Trophoblast cell (in vitro differentiated cells and primary cell): ENCODE results near the gene ZNF536.

ENCODE experiments used
- DNase-seq, 2 donors: peaks; one replicate each; pipeline ENCODE4 v3.0.0-alpha.2; 2016
- H2AFZ ChIP-seq: 2 replicates; pipeline ENCODE4 v1.6.1; 2013; ENCODE audit warnings: low read length, moderate library complexity, mild to moderate bottlenecking; ENCODE audit not compliant: insufficient read depth, poor library complexity
- H2AK5ac ChIP-seq: 2 replicates; pipeline ENCODE4 v1.6.1; 2013; ENCODE audit warnings: mild to moderate bottlenecking, low read length
- H2BK120ac ChIP-seq: 2 replicates; pipeline ENCODE4 v1.6.1; 2013; ENCODE audit warnings: low read length, mild to moderate bottlenecking, moderate library complexity; ENCODE audit not compliant: insufficient read depth, poor library complexity
- H2BK12ac ChIP-seq: 2 replicates; pipeline ENCODE4 v1.6.1; 2013; ENCODE audit warnings: mild to moderate bottlenecking, low read length, moderate library complexity
- H2BK5ac ChIP-seq: 2 replicates; pipeline ENCODE4 v1.6.1; 2013; ENCODE audit warnings: low read length, low read depth, moderate library complexity, mild to moderate bottlenecking; ENCODE audit not compliant: poor library complexity
- H3K14ac ChIP-seq: 2 replicates; pipeline ENCODE4 v1.6.1; 2013; ENCODE audit warnings: mild to moderate bottlenecking, low read length
- H3K18ac ChIP-seq: 2 replicates; pipeline ENCODE4 v1.6.1; 2013; ENCODE audit warnings: mild to moderate bottlenecking, low read length
- H3K23ac ChIP-seq: 2 replicates; pipeline ENCODE4 v1.6.1; 2013; ENCODE audit warnings: low read length
- H3K27ac ChIP-seq: 2 replicates; pipeline ENCODE4 v1.5.1; 2013; ENCODE audit warnings: low read depth, mild to moderate bottlenecking, inconsistent platforms, low read length, moderate library complexity
- H3K27me3 ChIP-seq: 2 replicates; pipeline ENCODE4 v1.6.1; 2013; ENCODE audit warnings: inconsistent platforms, mild to moderate bottlenecking, low read length, moderate library complexity; ENCODE audit not compliant: insufficient read depth
- H3K36me3 ChIP-seq, 2 experiments: 1 replicate in 1 of 2; 2 replicates in 1 of 2; pipeline ENCODE4 v1.6.1; 2013; ENCODE audit warnings: low read length in 2 of 2, mild to moderate bottlenecking in 2 of 2, moderate library complexity in 1 of 2; ENCODE audit not compliant: insufficient read depth in 2 of 2, control insufficient read depth in 1 of 2
- H3K4ac ChIP-seq: 2 replicates; pipeline ENCODE4 v1.6.1; 2013; ENCODE audit warnings: low read depth, mild to moderate bottlenecking, low read length, moderate library complexity
- H3K4me1 ChIP-seq, 2 experiments: 1 replicate in 1 of 2; 2 replicates in 1 of 2; pipeline ENCODE4 v1.6.1; 2013; ENCODE audit warnings: low read length in 2 of 2, mild to moderate bottlenecking in 2 of 2, moderate library complexity in 1 of 2; ENCODE audit not compliant: insufficient read depth in 2 of 2, control insufficient read depth in 1 of 2
- H3K4me2 ChIP-seq: 2 replicates; pipeline ENCODE4 v1.6.1; 2013; ENCODE audit warnings: inconsistent platforms, mild to moderate bottlenecking, low read length, moderate library complexity
- H3K4me3 ChIP-seq: 2 replicates; pipeline ENCODE4 v1.5.1; 2013; ENCODE audit warnings: mild to moderate bottlenecking, low read depth, low read length, inconsistent platforms
- H3K79me1 ChIP-seq: one replicate; pipeline ENCODE4 v1.6.1; 2013; ENCODE audit warnings: low read length
- H3K79me2 ChIP-seq: 2 replicates; pipeline ENCODE4 v1.6.1; 2013; ENCODE audit warnings: low read length, mild to moderate bottlenecking; ENCODE audit not compliant: control insufficient read depth, insufficient read depth, poor library complexity
- H3K9ac ChIP-seq: 2 replicates; pipeline ENCODE4 v1.6.1; 2013; ENCODE audit warnings: mild to moderate bottlenecking, low read length
- H3K9me3 ChIP-seq: 2 replicates; pipeline ENCODE4 v1.6.1; 2013; ENCODE audit warnings: low read depth, mild to moderate bottlenecking, control low read depth, inconsistent platforms, low read length; ENCODE audit not compliant: insufficient read depth
- H4K12ac ChIP-seq: 2 replicates; pipeline ENCODE4 v1.6.1; 2013; ENCODE audit warnings: low read depth, mild to moderate bottlenecking, low read length, moderate library complexity
- H4K8ac ChIP-seq: 2 replicates; pipeline ENCODE4 v1.6.1; 2013; ENCODE audit warnings: low read depth, mild to moderate bottlenecking, low read length, moderate library complexity
- H4K91ac ChIP-seq: one replicate; pipeline ENCODE4 v1.6.1; 2013; ENCODE audit warnings: low read depth, mild to moderate bottlenecking, low read length, moderate library complexity
- WGBS: extraction: QIAGEN DNeasy Blood & Tissue Kit; methylation state at CpG from one replicate; pipeline ENCODE4 v1.1.7; 2013; ENCODE audit warnings: missing lambda C conversion rate; ENCODE audit not compliant: insufficient read length, insufficient coverage; ENCODE audit errors: extremely low coverage; 5-methylcytosine and 5-hydroxymethylcytosine counted together

The ZNF536 gene

GRCh38 chr19:30387311-30388115, 15.3 kb downstream of the ZNF536 start:
- H3K9ac ChIP-seq: no peak overlapping the region
- H2BK12ac ChIP-seq: no peak overlapping the region
- no peak for DNase-seq
- H2AFZ ChIP-seq: no peak overlapping the region
- H3K4me2 ChIP-seq: no peak overlapping the region
- no peak overlapping the region for H2BK5ac ChIP-seq
- no peaks in the 10 kb centered on the region for H3K27me3 ChIP-seq
- H3K18ac ChIP-seq: no peak overlapping the region
- no peaks in the 10 kb centered on the region for H3K36me3 ChIP-seq
- H3K27ac ChIP-seq: no peak overlapping the region
- no peak overlapping the region for H3K4ac ChIP-seq
- no peak overlapping the region for H4K91ac ChIP-seq
- H2AK5ac ChIP-seq: no peak overlapping the region
- H2BK120ac ChIP-seq: no peak overlapping the region
- H4K8ac ChIP-seq: no peak overlapping the region
- H3K4me1 ChIP-seq: peaks cover 2 to 6% of the 10 kb centered on the region in 2 experiments
- no peak overlapping the region for H3K14ac ChIP-seq
- no peaks in the 10 kb centered on the region for H3K79me2 ChIP-seq
- H4K12ac ChIP-seq: no peak overlapping the region
- WGBS: no CpG with 5 or more reads among the region's 12 CpGs
- no peaks in the 10 kb centered on the region for H3K9me3 ChIP-seq
- H3K4me3 ChIP-seq: no peak overlapping the region
- no peak overlapping the region for H3K23ac ChIP-seq
- H3K79me1 ChIP-seq: no peaks in the 10 kb centered on the region

- Histone ChIP-seq H3K9ac (no peak overlapping the region), H3K23ac (no peak overlapping the region), H3K9me3 (no peaks in the 10 kb centered on the region), H3K27ac (no peak overlapping the region), H2AFZ (no peak overlapping the region), H2BK120ac (no peak overlapping the region), H3K4ac (no peak overlapping the region), H3K4me1 (peaks cover 2 to 6% of the 10 kb centered on the region in 2 experiments), H3K79me2 (no peaks in the 10 kb centered on the region), H2BK12ac (no peak overlapping the region), H2BK5ac (no peak overlapping the region), H3K4me2 (no peak overlapping the region), H3K14ac (no peak overlapping the region), H3K79me1 (no peaks in the 10 kb centered on the region), H3K36me3 (no peaks in the 10 kb centered on the region), H3K4me3 (no peak overlapping the region), H2AK5ac (no peak overlapping the region), H4K91ac (no peak overlapping the region), H4K8ac (no peak overlapping the region), H4K12ac (no peak overlapping the region), H3K18ac (no peak overlapping the region), H3K27me3 (no peaks in the 10 kb centered on the region)
- DNase-seq: no peak
- no CpG with 5 or more reads among the region's 9 CpGs for WGBS
Observed at GRCh38 chr19:30388327-30388726, 16.1 kb downstream of the ZNF536 start.

GRCh38 chr19:30388819-30389218, 16.6 kb downstream of the ZNF536 start:
- Histone ChIP-seq H3K4me1 (peaks cover 2 to 6% of the 10 kb centered on the region in 2 experiments), H3K4me3 (no peak overlapping the region), H3K36me3 (no peaks in the 10 kb centered on the region), H3K79me2 (no peaks in the 10 kb centered on the region), H3K4ac (no peak overlapping the region), H2BK12ac (no peak overlapping the region), H2AK5ac (no peak overlapping the region), H3K18ac (no peak overlapping the region), H3K9me3 (no peaks in the 10 kb centered on the region), H4K91ac (no peak overlapping the region), H3K23ac (no peak overlapping the region), H3K4me2 (no peak overlapping the region), H2AFZ (no peak overlapping the region), H3K14ac (no peak overlapping the region), H3K27me3 (no peaks in the 10 kb centered on the region), H3K27ac (no peak overlapping the region), H2BK5ac (no peak overlapping the region), H3K9ac (no peak overlapping the region), H4K12ac (no peak overlapping the region), H4K8ac (no peak overlapping the region), H3K79me1 (no peaks in the 10 kb centered on the region), H2BK120ac (no peak overlapping the region)
- DNase-seq: no peak
- WGBS: no CpG with 5 or more reads among the region's 5 CpGs

- H3K4me1 ChIP-seq: peaks cover 2 to 6% of the 10 kb centered on the region in 2 experiments
- H2BK12ac ChIP-seq: no peak overlapping the region
- no peak overlapping the region for H3K4me2 ChIP-seq
- no peaks in the 10 kb centered on the region for H3K79me1 ChIP-seq
- H2BK5ac ChIP-seq: no peak overlapping the region
- no CpG with 5 or more reads among the region's 9 CpGs for WGBS
- no peak overlapping the region for H3K18ac ChIP-seq
- H3K27me3 ChIP-seq: no peaks in the 10 kb centered on the region
- H2AFZ ChIP-seq: no peak overlapping the region
- no peak overlapping the region for H2BK120ac ChIP-seq
- no peaks in the 10 kb centered on the region for H3K9me3 ChIP-seq
- no peak overlapping the region for H4K12ac ChIP-seq
- no peak overlapping the region for H3K9ac ChIP-seq
- H3K36me3 ChIP-seq: no peaks in the 10 kb centered on the region
- no peak overlapping the region for H3K4me3 ChIP-seq
- no peak overlapping the region for H4K8ac ChIP-seq
- H4K91ac ChIP-seq: no peak overlapping the region
- H3K27ac ChIP-seq: no peak overlapping the region
- no peaks in the 10 kb centered on the region for H3K79me2 ChIP-seq
- H2AK5ac ChIP-seq: no peak overlapping the region
- H3K14ac ChIP-seq: no peak overlapping the region
- H3K23ac ChIP-seq: no peak overlapping the region
- no peak for DNase-seq
- no peak overlapping the region for H3K4ac ChIP-seq
Observed at GRCh38 chr19:30390356-30390988, 18.3 kb downstream of the ZNF536 start.
